GDM1 (cell line): Measurements from ENCODE around the gene RERE.
"Not testable (repeated sequence)": the region's sequence is repeated elsewhere in the genome, so short reads cannot be mapped to it uniquely, and the experiment has no call there.

Experiments
- DNase-seq: peaks from one replicate; lab custom pipeline; 2025; lab: John Stamatoyannopoulos, UW

RERE gene

DNA sequence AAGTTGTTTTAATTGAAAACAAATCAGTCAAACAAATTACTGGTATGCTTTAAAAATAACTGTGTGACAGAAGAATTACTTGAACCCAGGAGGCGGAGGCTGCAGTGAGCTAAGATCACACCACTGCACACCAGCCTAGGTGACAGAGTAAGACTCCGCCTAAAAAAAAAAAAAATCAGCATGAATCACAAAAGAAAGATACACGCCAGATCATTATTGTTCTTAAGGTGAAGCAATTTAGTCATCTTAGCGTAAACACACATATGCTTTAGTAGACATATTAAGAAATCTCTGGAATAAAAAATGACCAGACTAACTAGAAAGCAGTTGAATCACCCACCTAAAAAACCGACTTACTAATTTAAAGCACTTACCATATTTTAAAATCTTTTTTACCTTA lies 20.2 kb downstream of the RERE start:
- DNase-seq = no peak

DNA sequence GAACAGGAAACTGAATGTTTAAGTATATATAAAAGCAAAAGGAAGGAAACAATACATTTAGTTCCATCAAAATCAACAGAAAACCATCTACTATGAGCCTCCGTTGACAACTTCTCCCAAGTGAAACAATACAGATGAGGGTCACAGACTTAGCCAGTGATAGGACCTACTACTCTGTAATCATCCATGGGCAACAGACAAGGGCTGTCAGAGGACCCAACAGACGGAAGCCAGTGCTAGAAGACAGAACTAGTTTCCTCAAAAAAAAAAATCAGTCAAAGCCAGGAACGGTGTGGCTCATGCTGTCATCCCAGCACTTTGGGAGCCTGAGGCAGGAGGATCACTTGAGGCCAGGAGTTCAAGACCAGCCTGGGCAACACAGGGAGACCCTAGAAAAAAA lies 20.6 kb downstream of the RERE start:
- DNase-seq = peak; percentile 70

DNA sequence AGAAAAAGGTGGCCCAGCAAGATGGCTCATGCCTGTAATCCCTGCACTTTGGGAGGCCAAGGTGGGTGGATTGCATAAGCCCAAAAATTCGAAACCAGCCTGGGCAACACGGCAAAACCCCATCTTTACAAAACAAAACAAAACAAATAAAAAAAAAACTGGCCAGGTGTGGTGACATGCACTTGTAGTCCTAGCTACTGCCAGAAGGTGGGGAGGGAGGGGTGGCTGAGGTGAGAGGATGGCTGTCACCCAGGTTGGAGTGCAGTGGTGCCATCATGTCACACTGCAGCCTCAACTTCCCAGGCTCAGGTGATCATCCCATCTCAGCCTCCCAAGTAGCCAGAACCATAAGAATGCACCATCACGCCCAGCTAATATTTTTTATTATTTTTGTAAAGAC lies 22.8 kb downstream of the RERE start:
- DNase-seq = no peak

DNA sequence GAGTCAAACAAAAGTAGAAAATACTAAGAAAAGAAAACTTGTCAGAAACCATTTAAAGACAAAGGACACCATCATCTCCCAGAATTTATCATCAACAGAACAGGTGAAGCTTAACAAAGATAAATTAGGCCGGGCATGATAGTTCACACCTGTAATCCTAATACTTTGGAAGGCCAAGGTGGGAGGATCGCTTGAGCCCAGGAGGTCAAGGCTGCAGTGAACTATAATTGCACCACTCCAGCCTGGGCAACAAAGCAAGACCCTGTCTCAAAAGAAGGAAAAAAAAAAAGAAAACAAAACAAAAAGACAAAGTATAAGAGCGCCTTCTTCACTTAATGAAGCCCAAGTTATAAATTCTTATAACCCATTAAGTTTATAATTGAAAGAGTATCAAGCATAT lies 25.6 kb downstream of the RERE start:
- DNase-seq = no peak

DNA sequence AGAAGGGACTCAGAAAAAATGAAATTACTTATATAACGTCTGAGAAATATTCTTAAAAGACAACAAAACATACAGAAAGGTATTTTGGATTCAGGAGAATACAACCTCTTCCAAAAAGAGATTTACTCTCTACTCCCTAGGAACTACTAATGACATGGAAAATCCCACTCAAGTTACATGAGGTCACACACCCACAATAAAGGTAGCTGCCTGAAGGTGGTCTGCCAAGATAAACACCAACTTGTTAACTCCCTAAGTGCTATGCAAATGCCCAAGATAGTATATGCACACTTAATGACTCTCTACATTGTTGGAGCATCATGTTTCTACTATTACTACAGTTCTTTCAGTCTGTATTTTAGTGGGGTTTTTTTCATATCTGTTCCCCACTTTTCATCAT lies 26.5 kb downstream of the RERE start:
- no peak for DNase-seq

DNA sequence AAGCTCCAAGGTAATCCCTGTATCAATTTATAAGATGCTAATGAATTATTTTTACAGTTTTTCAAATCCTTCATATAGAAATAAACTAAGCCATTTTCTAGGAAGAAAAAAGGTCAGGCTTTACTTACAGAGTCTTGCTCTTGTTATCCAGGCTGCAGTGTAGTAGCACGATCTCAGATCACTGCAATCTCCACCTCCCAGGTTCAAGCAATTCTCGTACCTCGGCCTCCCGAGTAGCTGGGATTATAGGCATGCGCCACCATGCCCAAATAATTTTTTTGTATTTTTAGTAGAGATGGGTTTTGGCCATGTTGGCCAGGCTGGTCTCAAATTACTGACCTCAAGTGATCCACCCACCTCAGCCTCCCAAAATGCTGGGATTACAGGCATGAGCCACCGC lies 27.0 kb downstream of the RERE start:
- DNase-seq = no peak

DNA sequence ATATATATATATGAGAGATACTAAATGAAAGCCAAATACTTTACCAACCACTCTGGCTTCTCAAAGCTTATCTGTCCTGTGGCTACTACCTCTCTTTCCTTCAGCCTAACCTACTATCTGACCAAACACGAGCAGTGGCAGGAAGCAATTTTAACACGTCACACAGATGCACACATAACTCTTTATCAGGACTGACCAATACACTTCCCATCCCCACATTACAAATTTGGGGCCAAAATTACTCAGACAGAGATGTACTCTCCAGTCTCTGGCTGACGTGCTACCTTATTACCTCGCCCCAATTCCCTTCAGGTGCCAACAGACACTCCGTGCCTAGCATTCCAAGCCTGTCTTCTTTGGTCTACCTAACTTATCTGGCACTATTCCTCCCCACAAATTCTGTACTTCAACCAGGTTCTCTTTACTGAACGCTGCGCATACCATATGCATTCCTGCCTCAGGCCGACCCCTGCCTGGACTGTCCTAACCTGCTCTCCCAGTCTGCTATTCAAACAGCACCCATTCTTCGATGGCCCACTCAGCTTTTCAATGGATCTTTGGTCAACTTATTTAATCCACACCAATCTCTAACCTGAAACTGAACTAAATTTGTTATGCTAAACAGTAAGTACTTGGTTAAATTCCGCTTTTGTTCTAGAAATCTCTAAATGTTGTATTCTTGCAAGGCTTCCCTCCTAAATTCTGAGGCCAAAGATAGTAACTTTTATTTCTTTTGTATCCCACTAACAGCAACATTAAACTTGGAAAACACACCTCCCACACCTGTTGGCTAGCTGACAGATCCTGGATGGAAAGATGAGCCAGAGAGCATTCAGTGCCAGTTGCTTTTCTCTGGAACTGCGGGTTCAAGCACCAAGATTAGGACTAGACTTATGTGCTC lies 27.9 kb downstream of the RERE start:
- peak; percentile 36 for DNase-seq

DNA sequence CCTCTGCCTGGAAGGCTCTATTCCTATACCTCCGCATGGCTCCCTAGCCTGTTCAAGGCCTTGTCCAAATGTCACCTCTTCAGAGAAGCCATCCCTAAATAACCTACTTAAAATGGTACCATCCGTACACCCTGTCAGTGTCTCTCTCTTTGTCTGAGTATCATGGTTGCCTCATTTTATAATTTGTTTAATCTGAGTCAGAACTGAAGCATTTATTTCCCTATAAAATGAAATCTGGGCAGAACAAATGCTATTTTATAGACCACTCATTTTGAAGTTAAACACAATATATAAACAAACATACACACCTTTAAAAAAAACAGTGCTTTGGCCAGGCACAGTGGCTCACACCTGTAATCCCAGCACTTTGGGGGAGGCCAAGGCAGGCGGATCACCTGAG lies 30.2 kb downstream of the RERE start:
- DNase-seq = no peak

DNA sequence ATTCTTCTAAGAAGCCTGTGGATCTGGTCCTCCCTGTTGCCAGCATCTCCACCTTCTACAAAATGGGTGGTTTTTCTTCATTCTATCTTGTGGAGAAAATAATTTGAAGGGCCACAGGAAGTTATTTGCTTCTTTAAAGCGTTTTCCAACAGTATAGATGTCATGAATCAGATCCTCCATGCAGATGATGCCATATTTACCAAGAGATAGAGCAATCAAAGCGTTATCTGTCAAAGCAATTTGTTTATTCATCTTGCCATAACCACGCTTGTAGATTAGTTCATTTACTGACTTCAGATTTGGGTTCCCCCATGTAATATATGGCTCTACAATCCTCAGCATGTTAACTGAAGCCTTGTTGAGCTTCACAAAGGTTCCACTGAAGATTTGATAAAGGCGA lies 31.2 kb downstream of the RERE start:
- not testable (repeated sequence) for DNase-seq

DNA sequence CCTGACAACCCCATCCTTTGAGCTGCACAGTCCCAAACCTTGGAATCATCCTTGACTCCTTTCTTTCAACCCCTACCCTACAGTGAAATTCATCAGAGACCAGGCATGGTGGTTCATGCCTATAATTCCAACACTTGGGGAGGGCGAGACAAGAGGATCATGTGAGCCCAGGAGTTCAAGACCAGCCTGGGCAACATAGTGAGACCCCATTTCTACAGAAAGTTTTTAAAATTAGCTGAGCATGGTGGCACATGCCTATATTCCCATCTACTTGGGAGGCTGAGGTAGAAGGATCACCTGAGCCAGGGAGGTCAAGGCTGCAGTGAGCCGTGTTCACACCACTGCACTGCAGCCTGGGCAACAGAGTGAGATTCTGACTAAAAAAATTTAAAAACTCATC lies 34.5 kb downstream of the RERE start:
- no peak for DNase-seq

DNA sequence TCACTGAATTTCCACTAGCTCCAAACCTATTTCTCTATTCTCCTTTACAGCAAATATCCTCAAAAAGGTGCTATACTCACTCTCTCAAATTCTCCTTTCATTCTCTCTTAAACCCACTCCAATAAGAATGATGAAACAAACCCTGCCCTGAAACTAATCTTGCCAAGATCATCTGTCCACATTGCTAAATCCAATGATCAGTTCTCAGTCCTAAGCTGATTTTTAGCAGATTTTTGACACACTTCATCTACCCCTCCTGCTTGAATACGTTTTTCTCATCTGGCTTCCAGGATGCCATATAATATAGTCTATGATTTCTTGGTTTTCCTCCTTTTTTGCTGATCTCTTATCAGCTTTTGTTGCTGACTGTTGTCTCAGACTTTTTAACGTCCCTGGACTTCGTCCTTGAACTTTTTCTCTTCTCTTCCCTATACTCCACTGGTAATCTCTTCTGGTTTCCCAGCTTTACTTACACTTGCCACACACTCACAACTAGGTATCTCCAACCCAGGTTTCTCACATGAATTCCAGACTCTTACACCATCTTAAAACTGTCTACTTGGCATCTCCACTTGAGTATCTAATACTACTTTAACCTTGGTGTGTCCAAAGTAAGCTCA lies 35.3 kb downstream of the RERE start:
- no peak for DNase-seq

DNA sequence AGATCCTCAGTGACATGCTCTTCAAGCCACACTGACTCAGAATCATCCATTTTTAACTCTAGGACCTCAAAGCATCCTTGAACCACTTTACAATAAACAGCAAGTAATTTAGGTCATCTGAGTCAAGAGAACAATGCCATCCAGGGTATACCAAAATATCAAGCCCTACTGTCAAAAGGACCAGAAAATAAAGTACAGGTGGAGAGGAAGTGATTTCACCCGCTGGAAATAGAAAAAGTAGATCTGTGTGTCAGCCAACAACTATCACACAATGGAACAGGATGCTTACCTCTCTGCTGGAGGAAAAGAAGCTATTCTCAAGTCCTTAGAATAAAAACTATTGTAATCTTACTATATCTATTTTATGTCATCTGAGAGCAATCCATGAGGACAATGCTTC lies 37.0 kb downstream of the RERE start:
- no peak for DNase-seq

DNA sequence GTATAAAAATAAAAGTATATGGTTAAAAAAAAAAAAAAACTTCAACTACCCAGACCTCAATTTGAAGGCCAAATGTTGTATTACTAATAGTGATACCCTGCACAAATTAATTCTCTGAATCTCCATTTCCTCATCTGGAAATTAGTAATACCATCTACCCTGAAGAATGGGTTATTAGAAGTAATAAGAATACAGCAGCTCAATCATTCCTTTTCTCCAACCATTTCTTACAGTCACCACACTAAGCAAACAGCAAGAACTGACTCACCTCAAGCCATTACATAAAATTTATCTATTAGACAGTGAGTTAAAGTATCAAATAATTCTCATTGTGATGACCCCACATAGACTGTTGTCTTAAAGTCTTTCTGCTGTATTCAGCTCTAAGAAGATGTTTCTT lies 39.6 kb downstream of the RERE start:
- DNase-seq = no peak

DNA sequence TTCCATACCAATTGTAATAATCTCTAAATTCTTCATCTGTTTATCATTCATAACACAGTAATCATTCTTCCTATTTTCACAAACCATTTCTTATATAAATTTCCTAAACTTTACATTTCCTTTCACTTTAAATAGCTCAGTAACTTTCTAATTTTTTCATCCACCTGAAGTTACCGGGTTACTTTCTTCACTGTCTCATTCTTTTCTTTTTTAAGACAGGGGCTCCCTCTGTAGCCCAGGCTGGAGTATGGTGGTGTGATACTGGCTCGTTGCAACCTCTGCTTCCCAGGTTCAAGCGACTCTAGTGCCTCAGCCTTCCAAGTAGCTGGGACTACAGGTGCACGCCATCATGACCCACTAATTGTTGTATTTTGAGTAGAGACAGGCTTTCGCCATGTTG lies 41.3 kb downstream of the RERE start:
- no peak for DNase-seq

DNA sequence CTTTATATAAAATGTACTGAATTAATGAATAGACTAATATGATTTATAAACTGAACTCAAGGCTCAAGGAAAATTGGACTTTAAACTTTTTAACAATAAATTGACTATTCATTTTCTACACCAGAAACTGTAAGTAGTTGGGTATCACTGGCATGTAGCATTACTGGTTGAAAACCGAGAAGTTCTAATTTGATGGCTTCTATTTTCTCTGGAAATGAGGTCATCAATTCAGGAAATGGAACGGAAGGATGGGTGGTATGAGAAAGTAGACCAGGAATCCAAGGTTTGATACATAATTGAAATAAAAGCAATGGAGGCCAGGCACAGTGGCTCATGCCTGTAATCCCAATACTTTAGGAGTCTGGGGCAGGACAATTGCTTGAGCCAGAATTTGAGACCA lies 50.4 kb downstream of the RERE start:
- no peak for DNase-seq

DNA sequence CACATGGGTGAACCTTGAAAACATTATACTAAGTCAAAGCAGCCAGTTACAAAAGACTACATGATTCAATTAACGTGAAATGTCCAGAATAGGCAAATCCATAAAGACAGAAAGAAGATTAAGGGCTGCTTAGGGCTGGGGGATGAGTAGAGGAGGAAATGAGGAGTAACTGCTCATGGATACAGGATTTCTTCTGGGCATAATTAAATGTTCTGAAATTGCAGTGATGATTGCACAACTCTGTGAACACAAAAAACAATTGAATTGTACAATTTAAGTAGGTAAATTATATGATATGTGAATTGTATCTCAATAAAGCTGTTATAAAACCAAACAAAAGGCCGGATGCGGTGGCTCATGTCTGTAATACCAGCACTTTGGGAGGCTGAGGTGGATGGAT lies 52.2 kb downstream of the RERE start:
- no peak for DNase-seq

DNA sequence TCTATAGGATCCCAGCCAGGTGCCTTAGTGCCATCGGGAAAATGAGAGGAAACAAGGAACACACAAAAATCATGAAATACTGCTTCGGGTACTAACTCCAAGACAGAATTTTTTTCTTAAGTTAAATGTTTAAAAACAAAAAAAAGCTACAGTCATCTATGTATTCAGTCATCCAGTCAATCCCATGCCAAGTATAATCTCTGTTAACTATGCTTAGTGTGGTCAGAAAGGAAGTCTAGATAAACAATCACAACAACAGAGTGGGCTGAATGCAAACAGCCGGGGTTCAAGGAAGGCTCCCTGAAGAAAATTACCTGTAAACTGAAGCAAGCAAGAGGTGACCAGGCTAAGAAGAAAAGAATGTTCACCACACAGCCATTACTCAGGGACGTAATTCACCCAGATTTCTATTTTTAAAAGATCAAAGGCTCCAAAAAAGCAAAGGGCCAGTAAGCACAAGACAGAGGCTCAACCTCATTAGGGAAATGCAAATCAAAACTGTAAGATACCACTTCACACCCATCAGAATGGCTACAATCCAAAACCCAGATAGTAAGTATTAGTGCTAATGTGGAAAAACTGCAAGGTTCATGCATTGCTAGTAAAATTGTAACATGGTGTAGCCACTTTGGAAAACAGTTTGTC lies 53.0 kb downstream of the RERE start:
- no peak for DNase-seq

DNA sequence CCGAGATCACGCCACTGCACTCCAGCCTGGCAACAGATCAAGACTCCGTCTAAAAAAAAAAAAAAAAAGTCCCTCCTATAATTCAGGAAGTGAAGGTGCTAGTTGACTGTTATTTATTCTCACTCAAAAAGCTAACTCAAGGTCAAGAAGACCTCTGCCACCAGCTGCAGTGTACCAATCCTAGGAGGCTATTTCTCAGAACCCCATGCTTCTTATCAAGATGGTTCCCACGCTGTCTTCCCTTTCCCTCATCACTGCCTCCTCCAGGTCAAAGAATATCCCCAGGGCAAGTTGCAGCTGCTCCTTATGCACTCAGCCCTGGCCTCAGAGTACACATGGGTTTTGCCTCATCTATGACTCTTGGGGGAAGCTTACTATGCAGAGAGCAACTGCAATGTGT lies 53.6 kb downstream of the RERE start:
- DNase-seq = no peak

DNA sequence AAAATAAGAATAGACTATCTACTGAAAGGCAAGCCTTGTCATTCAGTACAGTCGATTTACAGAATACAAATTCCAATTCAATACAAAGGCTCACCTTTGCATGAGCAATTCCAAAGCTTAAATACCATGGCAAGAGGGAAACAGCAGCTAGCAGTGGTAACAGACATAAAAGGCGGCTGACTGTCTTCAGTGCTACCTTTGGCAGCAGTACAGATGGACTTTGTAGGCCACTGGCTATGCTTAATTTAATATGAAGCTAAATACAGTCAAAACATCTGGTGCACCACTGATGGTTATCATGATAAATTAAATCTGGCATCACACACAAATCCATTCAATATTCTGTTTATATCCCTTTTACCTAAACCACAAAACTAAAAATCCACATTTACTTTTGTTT lies 62.4 kb downstream of the RERE start:
- no peak for DNase-seq

DNA sequence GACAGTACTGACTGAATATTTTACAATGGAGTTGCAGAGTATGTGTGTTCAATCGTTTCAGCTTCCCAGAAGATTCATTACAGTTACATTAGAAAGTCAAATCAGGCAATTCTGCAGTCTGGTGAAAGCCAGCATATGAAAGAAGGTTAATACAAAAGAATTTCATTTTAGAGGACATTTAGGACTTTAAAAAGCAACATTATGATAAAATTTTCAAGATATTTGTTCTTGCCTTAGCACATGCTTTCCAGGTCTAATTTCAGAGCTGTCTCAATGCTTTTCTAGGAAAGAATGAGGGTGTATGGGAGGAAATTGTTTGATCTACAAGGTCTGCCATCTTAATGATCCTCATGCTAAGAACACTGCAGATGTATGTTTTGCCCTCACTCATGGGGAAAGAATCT lies 63.2 kb downstream of the RERE start:
- DNase-seq = no peak

DNA sequence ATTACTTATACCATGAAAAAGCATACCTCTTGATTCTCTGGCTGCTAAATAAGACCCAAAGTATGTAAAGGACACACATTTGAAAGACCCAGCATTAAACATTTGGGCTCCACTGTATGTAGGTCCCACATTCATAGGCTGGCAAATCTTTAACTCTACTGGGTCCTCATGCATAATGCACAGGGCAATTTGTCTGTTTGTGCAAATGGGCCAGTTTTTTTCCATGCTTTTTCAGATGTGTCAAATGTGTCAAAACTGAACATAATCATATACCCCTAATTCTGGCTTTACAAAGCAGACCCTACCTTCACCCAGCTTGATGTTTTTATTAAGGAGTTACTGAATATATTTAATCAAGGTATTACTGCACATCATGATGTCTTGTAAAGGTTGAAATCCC lies 63.7 kb downstream of the RERE start:
- no peak for DNase-seq

DNA sequence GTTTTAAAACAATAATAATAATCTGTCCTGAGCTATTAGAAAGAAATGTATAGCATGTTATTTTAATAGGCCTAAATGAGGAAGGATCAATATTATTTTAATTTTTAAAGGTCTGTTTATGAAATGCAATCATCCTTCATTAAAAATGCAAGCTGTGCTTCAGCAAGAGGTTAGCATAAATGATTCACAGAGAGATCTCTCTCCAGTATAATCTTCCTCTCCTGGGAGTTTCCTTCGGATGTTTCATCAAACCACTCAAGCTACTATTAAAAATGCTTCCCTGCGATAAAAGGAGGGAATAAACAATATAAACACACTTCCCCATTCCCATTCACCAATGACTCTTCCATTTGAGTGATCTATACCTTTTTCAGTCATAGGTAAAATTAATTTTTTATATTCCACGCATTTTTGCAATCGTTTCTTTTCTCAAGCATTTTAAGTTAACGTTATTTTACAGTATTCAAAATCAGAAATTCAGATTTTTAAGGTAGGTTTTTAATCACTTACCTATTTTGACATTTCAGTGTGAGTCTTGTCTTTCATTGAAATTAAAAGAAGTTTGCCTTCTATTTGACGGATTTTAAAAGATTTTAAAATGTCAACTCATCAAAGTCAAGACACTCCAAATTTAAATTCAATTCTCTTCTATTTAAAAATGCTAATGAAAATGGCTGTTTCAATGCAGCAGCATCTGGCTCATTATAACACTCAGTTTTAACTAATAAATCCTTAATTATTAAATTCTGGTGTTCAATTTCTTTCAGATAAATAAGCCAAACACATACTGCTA lies 64.3 kb downstream of the RERE start:
- no peak for DNase-seq

DNA sequence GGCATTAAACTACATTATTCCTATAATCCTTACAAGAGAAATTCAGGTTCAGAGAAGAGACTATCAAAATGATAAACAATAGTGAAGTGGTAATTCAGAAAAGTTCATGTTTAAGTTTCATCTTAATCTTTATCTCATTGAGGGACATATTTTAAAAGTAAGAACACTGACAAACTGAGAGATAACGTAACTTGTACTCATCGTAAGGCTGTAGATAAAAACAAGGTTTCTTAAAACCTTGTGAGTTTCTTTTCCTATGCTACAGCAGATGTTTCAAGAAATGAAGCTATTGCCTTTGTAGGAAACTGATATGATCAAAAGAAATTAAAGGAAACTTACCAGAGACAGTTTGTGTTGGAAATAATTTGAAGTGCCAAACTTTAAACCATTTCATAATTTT lies 65.0 kb downstream of the RERE start:
- DNase-seq = no peak
